Motor neuron (in vitro differentiated cells): ENCODE results near the gene E2F8. TPM values are rescaled to one million over a fixed set of nuclear protein-coding genes. Genes with fewer than 3 reads are reported as not detected.
"Not testable (repeated sequence)": the region's sequence is repeated elsewhere in the genome, so short reads cannot be mapped to it uniquely, and the experiment has no call there.

Source experiments
- ATAC-seq, 8 experiments: fragments of 200-7000 bp; cut with Tn5 transposase; replicated peaks in 6 of 8; 2 replicates each; pipeline ENCODE4 v1.8.0; 2021; ENCODE audit warnings: mild to moderate bottlenecking in 8 of 8, moderate library complexity in 8 of 8
- H3K27ac ChIP-seq, 2 donors: fragments of 250-450 bp; sonication (Bioruptor Pico); 2 replicates each; pipeline ENCODE4 v1.9.0; 2021; ENCODE audit warnings: antibody characterized with exemption in 2 of 2, mild to moderate bottlenecking in 2 of 2, moderate library complexity in 1 of 2
- H3K4me1 ChIP-seq, 2 donors: fragments of 250-450 bp; sonication (Bioruptor Pico); replicated peaks in 1 of 2; 2 replicates each; pipeline ENCODE4 v1.6.1; 2021; ENCODE audit warnings: antibody characterized with exemption in 2 of 2, mild to moderate bottlenecking in 2 of 2, moderate library complexity in 1 of 2
- H3K4me3 ChIP-seq, 5 donors: fragments of 250-450 bp; sonication (Bioruptor Pico); 2 replicates each; pipeline ENCODE4 v1.9.0; 2021; ENCODE audit warnings: antibody characterized with exemption in 5 of 5, mild to moderate bottlenecking in 5 of 5, moderate library complexity in 4 of 5
- WGBS, 10 experiments: fragments of 450-650 bp; shearing (Covaris generic); methylation state at CpG; one replicate each; pipeline ENCODE4 v1.0.0; 2022; 5-methylcytosine and 5-hydroxymethylcytosine counted together
- in situ Hi-C, 9 experiments: fragments of 400-800 bp; cut with MboI; loops; one replicate each; pipeline ENCODE4 v1.15.0; 2021; ENCODE audit warnings: low sequenced_read_pairs in 9 of 9, low pct_unique_long_range_greater_than_20kb in 2 of 9; ENCODE audit not compliant: unreplicated experiment in 9 of 9
- total RNA-seq, 8 experiments: library from RNA; unstranded; fragments of 300-600 nt; gene quantifications; 2 replicates each; pipeline versions ENCODE4 v1.2.3 to v1.2.4, GENCODE V29; 2022

Gene E2F8
- 1 to 10 TPM in 4 of 8 experiments, under 1 TPM in 3, not detected in 1; 0.11 to 6.9 (median 1.1) TPM for total RNA-seq

GRCh38 chr11:19240420-19241259, at the start of gene E2F8:
Gene E2F8, minus strand, starts transcription at chr11:19240945. Its CDS starts 824 bp downstream, at chr11:19240121.
- 0 to 5% (median 0%) methylated on average over 2 to 19 of the region's 59 CpGs; no CpG with 5 or more reads in 1 of the 10 experiments for WGBS, 10 experiments
- H3K4me3 ChIP-seq: peak within 1 kb of the TSS; percentile 46 to 62 (median 55)
- H3K27ac ChIP-seq: no peak within 1 kb of the TSS
- in situ Hi-C loops: loop anchor here in 1 of 9 experiments (25.0 kb wide), 1 partner anchor 178 kb away; the partner anchor contains the start of gene MRGPRX2
- ATAC-seq: peak; percentile 94 to 100 (median 98)
- peaks cover 3 to 10% of the 10 kb centered on the region in 2 donors for H3K4me1 ChIP-seq

DNA sequence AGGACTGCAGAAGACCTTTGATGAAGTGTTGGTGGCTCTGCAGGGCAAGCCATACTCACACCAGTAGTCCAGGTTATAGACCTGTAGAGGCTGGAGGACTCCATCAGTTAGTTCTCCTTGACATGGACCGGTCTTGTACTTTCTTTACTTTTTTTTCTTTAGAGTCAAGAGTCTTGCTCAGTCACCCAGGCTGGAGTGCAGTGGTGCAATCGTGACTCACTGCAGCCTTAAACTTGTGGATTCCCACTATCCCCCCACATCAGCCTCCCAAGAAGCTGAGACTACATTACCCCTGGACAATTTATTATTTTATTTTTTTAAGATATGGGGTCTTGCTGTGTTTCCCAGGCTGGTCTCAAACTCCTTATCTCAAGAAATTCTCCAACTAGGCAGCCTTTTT, 49.6 kb upstream of the E2F8 start:
- WGBS, 10 experiments: 17 to 100% (median 53%) methylated on average over 1 to 2 of the region's 2 CpGs; no CpG with 5 or more reads in 1 of the 10 experiments
- Histone ChIP-seq H3K4me1 (no peaks in the 10 kb centered on the region), H3K4me3 (no peak overlapping the region), H3K27ac (no peak overlapping the region)
- in situ Hi-C loops: no loop called here
- no peak for ATAC-seq

GRCh38 chr11:19288256-19288655, 47.5 kb upstream of the E2F8 start:
- Histone ChIP-seq H3K4me3 (no peak overlapping the region), H3K4me1 (no peaks in the 10 kb centered on the region), H3K27ac (no peak overlapping the region)
- no peak for ATAC-seq
- 20 to 90% (median 66%) methylated on average over 1 to 3 of the region's 3 CpGs; no CpG with 5 or more reads in 2 of the 10 experiments for WGBS, 10 experiments
- in situ Hi-C loops: no loop called here

GRCh38 chr11:19286411-19286810, 45.7 kb upstream of the E2F8 start:
- in situ Hi-C loops: no loop called here
- 38 to 100% (median 84%) methylated on average over 1 to 4 of the region's 4 CpGs; no CpG with 5 or more reads in 1 of the 10 experiments for WGBS, 10 experiments
- Histone ChIP-seq H3K4me1 (peaks cover 0 to under 1% of the 10 kb centered on the region in 2 donors), H3K4me3 (no peak overlapping the region), H3K27ac (no peak overlapping the region)
- ATAC-seq: no peak

- 20 to 83% (median 67%) methylated on average over 1 to 3 of the region's 3 CpGs; no CpG with 5 or more reads in 5 of the 10 experiments for WGBS, 10 experiments
- Histone ChIP-seq H3K4me3 (no peak overlapping the region), H3K27ac (no peak overlapping the region), H3K4me1 (peaks cover 4 to 6% of the 10 kb centered on the region in 2 donors)
- ATAC-seq: no peak
- in situ Hi-C loops: no loop called here
These were observed 44.1 kb upstream of the E2F8 start for GRCh38 chr11:19284881-19285280.

- Histone ChIP-seq H3K4me3 (no peak overlapping the region), H3K4me1 (peaks cover 4 to 6% of the 10 kb centered on the region in 2 donors), H3K27ac (no peak overlapping the region)
- no peak for ATAC-seq
- WGBS, 10 experiments: 37 to 86% (median 55%) methylated on average over 1 to 3 of the region's 3 CpGs; no CpG with 5 or more reads in 4 of the 10 experiments
- in situ Hi-C loops: no loop called here
These were observed 43.2 kb upstream of the E2F8 start for GRCh38 chr11:19283991-19284390.

GRCh38 chr11:19281555-19281954, 40.8 kb upstream of the E2F8 start:
- in situ Hi-C loops: no loop called here
- no peak overlapping the region for H3K4me3 ChIP-seq
- 0 to 69% (median 35%) methylated on average over 1 to 2 of the region's 2 CpGs; no CpG with 5 or more reads in 3 of the 10 experiments for WGBS, 10 experiments
- H3K27ac ChIP-seq: no peak overlapping the region
- H3K4me1 ChIP-seq: peaks cover 4 to 6% of the 10 kb centered on the region in 2 donors
- ATAC-seq: no peak

- peak in 5 of 8 experiments; percentile 27 to 67 (median 57) for ATAC-seq
- 17 to 79% (median 38%) methylated on average over 1 to 5 of the region's 5 CpGs; no CpG with 5 or more reads in 1 of the 10 experiments for WGBS, 10 experiments
- Histone ChIP-seq H3K4me3 (no peak overlapping the region), H3K4me1 (peaks cover 4 to 6% of the 10 kb centered on the region in 2 donors), H3K27ac (no peak overlapping the region)
- in situ Hi-C loops: no loop called here
These were observed 40.3 kb upstream of the E2F8 start for GRCh38 chr11:19281041-19281440.

DNA sequence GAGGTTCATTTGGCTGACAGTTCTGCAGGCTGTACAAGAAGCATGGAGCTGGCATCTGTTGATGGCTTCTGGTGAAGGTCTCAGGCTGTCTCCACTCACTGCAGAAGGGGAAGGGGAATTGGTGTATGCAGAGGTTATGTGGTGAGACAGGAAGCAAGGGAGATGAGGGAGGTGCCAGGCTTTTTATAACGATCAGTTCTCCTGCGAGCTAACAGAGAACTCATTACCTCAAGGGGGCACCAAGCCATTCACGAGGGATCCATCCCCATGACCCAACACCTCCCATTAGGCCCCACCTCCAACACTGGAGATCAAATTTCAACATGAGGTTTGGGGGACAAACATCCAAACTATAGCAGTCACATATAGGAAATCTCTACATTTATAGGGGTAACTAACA, 38.7 kb upstream of the E2F8 start:
- peaks cover 4 to 6% of the 10 kb centered on the region in 2 donors for H3K4me1 ChIP-seq
- WGBS, 10 experiments: 13 to 68% (median 55%) methylated on average over 2 to 3 of the region's 3 CpGs; no CpG with 5 or more reads in 6 of the 10 experiments
- no peak for ATAC-seq
- no peak overlapping the region for H3K4me3 ChIP-seq
- H3K27ac ChIP-seq: no peak overlapping the region
- in situ Hi-C loops: no loop called here

DNA sequence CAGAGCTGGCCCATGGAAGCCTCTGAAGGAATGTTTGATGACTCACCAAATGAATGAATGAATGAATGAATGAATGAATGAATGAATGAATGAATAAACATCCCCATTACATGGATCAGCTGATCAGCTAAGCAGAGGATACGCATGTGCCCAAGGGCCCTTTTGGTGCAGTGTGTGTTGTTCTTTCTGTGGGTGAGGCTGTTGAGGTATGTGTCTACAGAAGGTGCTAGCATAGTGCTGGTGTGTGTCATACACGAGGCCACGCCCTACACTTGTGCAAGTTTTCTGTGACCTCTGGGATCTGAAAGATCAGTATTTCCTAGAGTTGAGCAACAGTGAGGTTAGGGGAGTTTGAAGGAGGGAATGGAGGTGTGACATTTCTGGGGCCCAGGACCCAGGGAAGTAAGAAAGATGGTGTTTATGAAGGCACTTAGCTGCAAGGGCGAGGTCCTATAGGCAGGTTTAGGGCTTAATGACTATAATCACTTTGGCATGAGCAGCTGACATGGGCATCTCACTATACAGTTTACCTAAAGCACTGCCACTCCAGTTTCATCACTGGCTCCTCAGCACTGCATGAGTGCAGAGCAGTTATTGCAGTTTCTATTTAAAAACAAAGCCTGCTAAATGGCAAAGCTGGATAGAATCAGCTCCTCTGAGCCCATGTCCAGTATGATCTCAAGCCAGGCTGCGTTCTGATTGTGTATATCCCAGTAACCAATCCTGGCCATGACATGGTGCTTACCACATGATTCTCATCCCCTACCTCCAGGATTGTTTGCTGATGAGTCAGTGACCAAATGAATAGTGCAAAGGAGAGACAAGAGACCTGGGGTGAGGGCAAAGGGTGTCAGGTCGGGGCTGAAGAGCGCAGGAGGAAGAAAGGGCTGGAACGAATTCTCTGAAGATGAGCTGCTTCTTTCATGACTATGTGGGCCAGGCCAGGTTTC, 36.4 kb upstream of the E2F8 start:
- in situ Hi-C loops: no loop called here
- 0 to 93% (median 79%) methylated on average over 1 to 8 of the region's 8 CpGs; no CpG with 5 or more reads in 1 of the 10 experiments for whole genome bisulfite sequencing, 10 experiments
- H3K27ac ChIP-seq: no peak overlapping the region
- H3K4me3 ChIP-seq: no peak overlapping the region
- H3K4me1 ChIP-seq: peaks cover 4 to 6% of the 10 kb centered on the region in 2 donors
- peak in 3 of 8 experiments; percentile 47 to 79 (median 49) for ATAC-seq

GRCh38 chr11:19275496-19275895, 34.8 kb upstream of the E2F8 start:
- H3K27ac ChIP-seq: no peak overlapping the region
- no peak overlapping the region for H3K4me3 ChIP-seq
- ATAC-seq: no peak
- in situ Hi-C loops: no loop called here
- 58 to 100% (median 72%) methylated on average over 1 to 2 of the region's 4 CpGs; no CpG with 5 or more reads in 3 of the 10 experiments for WGBS, 10 experiments
- no peaks in the 10 kb centered on the region for H3K4me1 ChIP-seq

- H3K4me3 ChIP-seq, ATAC-seq, in situ Hi-C loops, H3K27ac ChIP-seq, H3K4me1 ChIP-seq: not testable (repeated sequence)
- WGBS, 10 experiments: 20 to 95% (median 68%) methylated on average over 1 to 4 of the region's 5 CpGs; no CpG with 5 or more reads in 4 of the 10 experiments
These were observed 32.5 kb upstream of the E2F8 start for GRCh38 chr11:19273219-19273618.
